ENCODE data around the gene SH2D4B. TPM values are rescaled to one million over a fixed set of nuclear protein-coding genes. Genes with fewer than 3 reads are reported as not detected.

Gene SH2D4B
- total RNA-seq, 1 donor from 2014 or later: not detected

DNA sequence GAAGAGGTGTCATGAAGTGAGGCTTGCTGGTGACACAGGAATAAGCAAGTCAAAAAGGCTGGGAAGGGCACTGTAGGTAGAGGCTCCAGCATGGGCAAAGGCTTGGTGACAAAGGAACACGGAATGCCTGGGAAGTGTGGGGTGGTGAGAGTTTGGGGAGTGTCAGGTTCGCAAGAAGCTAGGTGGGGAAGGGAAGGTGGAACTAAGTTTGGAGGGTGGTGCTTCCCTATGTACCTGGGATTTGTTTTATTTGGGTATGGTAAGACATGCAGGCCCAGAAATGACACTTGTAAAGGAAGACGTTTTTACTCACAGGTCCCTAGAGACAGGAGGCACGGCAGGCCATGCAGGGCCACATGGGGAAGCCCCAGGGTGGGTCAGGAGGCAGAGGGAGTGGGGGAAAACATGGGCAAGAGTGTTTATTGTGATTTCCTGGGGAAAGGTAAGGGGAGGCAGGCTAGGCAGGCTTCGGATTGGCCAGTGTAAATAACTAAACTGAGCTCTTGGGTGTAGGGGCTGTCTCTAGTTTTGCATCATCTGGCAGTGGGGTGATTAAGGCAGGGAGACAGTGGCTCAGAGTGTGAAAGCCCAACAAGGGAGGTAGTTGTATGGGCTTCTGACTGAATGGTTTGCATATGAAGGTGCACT, 52.1 kb downstream of the SH2D4B start:
- H3K36me3 ChIP-seq: no peaks in the 10 kb centered on the region
- H3K4me1 ChIP-seq: no peaks in the 10 kb centered on the region
- TF ChIP-seq POLR2A (IDR thresholded peaks at IDR 0.05): no peak
- TF ChIP-seq CTCF (IDR thresholded peaks at IDR 0.05): no peak
- no peak for TF ChIP-seq POLR2AphosphoS5 (IDR thresholded peaks at IDR 0.05; ENCODE audit: insufficient read depth in 1 of 2, low read depth in 1 of 2)
- no peaks in the 10 kb centered on the region for H3K9me3 ChIP-seq
- intact Hi-C loops (cut with DNase I): no loop called here
- H3K27me3 ChIP-seq: no peaks in the 10 kb centered on the region
- H3K27ac ChIP-seq: no peak overlapping the region
- no peak for DNase-seq (ENCODE audit: extremely low spot score in 2 of 2)
- no peak overlapping the region for H3K4me3 ChIP-seq

DNA sequence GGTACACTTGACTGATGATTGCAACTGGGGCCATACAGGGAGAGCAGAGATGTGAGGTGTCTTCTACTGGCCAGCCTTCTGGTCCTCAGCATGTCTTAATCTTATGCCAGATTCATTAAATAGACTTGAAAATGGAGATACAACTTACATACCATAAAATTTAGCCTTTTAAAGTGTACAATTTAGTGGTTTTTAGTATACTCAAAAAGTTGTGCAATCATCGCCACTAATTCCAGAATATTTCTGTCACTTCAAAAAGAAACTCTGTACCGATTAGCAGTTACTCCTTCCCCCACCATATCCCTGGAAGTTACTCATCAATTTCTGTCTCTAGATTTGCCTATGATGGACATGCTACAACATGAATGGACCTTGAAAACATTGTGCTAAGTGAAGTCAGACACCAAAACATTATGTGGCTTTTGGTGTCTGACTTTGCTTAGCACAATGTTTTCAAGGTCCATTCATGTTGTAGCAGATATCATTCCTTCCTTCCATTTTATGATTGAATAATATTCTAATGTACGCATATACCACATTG, 53.0 kb downstream of the SH2D4B start:
- DNase-seq (ENCODE audit: extremely low spot score in 2 of 2): no peak
- Histone ChIP-seq H3K27ac (no peak overlapping the region), H3K9me3 (no peaks in the 10 kb centered on the region), H3K27me3 (no peaks in the 10 kb centered on the region), H3K4me1 (no peaks in the 10 kb centered on the region), H3K4me3 (no peak overlapping the region), H3K36me3 (no peaks in the 10 kb centered on the region)
- intact Hi-C loops (cut with DNase I): no loop called here
- TF ChIP-seq POLR2A (IDR thresholded peaks at IDR 0.05) (no peak), POLR2AphosphoS5 (IDR thresholded peaks at IDR 0.05; ENCODE audit: insufficient read depth in 1 of 2, low read depth in 1 of 2) (no peak), CTCF (IDR thresholded peaks at IDR 0.05) (no peak)

DNA sequence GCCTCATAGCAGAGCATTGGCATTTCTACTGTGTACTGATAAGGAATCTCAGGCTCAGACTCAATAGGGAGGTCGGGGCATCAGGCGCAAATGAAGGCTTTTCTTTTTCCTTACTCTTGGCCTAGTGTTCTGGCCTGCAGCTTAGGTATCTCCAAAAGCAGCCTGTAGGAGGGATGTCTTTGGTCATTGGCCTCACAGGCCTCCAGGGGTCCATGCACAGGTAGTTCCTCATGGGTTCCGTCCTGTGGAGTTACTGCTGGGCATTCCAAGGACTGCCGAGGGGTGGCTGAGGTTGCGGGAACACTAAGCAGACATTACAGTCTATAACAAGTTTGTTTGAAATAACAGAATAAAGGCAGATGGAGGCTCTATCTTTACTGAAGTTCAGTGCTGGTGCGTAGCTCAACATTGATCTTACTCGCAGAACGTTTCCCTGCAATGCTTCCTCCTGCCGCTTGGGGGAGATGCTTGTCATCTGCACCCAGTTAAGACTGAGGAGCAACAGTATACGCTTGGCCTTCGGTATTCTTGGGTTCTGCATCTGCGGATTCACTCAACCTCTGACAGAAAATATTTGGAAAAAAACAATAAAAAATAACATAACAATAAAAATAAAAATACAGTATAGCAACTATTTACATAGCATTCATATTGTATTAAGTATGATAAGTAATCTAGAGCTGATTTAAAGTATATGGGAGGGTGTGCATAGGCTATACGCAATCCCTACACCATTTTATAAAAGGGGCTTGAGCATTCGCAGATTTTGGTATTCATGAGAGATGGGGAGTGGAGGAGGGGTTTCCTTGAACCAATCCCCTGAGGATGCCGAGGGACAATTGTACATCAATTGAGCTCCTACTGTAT, 58.9 kb downstream of the SH2D4B start:
- DNase-seq (ENCODE audit: extremely low spot score in 2 of 2): no peak
- intact Hi-C loops (cut with DNase I): no loop called here
- no peaks in the 10 kb centered on the region for H3K9me3 ChIP-seq

GRCh38 chr10:80598084-80598798, 60.5 kb downstream of the SH2D4B start:
- intact Hi-C loops (cut with DNase I): no loop called here
- H3K4me3 ChIP-seq: no peak overlapping the region
- DNase-seq (ENCODE audit: extremely low spot score in 2 of 2): no peak

More for the DNA sequence above, 58.9 kb downstream of the SH2D4B start:
- no peaks in the 10 kb centered on the region for H3K36me3 ChIP-seq
- H3K4me3 ChIP-seq: no peak overlapping the region
- H3K27me3 ChIP-seq: no peaks in the 10 kb centered on the region
- H3K27ac ChIP-seq: no peak overlapping the region
- peak in 1 of 3 experiments; percentile 15 for TF ChIP-seq CTCF (IDR thresholded peaks at IDR 0.05)
- TF ChIP-seq POLR2AphosphoS5 (IDR thresholded peaks at IDR 0.05; ENCODE audit: insufficient read depth in 1 of 2, low read depth in 1 of 2): no peak
- no peaks in the 10 kb centered on the region for H3K4me1 ChIP-seq

More at GRCh38 chr10:80598084-80598798, 60.5 kb downstream of the SH2D4B start:
- TF ChIP-seq POLR2A (IDR thresholded peaks at IDR 0.05) (no peak), CTCF (IDR thresholded peaks at IDR 0.05) (no peak), POLR2AphosphoS5 (IDR thresholded peaks at IDR 0.05; ENCODE audit: insufficient read depth in 1 of 2, low read depth in 1 of 2) (no peak)
- H3K9me3 ChIP-seq: no peaks in the 10 kb centered on the region
- no peak overlapping the region for H3K27ac ChIP-seq
- H3K27me3 ChIP-seq: no peaks in the 10 kb centered on the region
- no peaks in the 10 kb centered on the region for H3K36me3 ChIP-seq
- no peaks in the 10 kb centered on the region for H3K4me1 ChIP-seq
